Measurements from ENCODE around the gene TRPC6. TPM values are rescaled to one million over a fixed set of nuclear protein-coding genes. Genes with fewer than 3 reads are reported as not detected.

Gene TRPC6
- total RNA-seq, 2 donors from 2014 or later = 1.1 to 4.1 TPM

DNA sequence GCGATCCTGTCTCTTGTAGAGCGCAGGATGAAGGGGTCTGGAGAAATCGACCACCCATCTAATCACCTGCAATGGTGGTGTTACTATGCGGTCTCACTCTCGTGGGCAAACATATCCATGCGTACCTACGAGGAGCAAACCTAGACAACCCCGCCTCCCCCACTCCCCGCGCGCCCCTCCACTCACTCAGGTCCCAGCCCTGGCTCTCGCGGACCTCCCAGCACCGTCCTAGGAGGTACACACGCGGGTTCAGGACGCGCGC lies 887 bp downstream of the TRPC6 start:
- Histone ChIP-seq H3K9me3 (no peaks in the 10 kb centered on the region), H3K36me3 (no peaks in the 10 kb centered on the region), H3K4me3 (peak overlapping the region; percentile 40 to 51), H3K27me3 (replicated peaks; ENCODE audit: insufficient read depth) (no peaks in the 10 kb centered on the region), H3K27ac (peak overlapping the region; percentile 52 to 76), H3K4me1 (replicated peaks) (no peaks in the 10 kb centered on the region)
- WGBS = 0% methylated on average over 17 of the region's 19 CpGs
- intact Hi-C loops (cut with DNase I) = loop anchor here (5.0 kb wide), 1 partner anchor 106 kb away; no protein-coding TSS in a partner anchor
- DNase-seq (ENCODE audit: low spot score) = no peak
- TF ChIP-seq POLR2A (IDR thresholded peaks at IDR 0.05) (no peak), POLR2AphosphoS5 (IDR thresholded peaks at IDR 0.05) (no peak)
- TF ChIP-seq, protein P1, sequence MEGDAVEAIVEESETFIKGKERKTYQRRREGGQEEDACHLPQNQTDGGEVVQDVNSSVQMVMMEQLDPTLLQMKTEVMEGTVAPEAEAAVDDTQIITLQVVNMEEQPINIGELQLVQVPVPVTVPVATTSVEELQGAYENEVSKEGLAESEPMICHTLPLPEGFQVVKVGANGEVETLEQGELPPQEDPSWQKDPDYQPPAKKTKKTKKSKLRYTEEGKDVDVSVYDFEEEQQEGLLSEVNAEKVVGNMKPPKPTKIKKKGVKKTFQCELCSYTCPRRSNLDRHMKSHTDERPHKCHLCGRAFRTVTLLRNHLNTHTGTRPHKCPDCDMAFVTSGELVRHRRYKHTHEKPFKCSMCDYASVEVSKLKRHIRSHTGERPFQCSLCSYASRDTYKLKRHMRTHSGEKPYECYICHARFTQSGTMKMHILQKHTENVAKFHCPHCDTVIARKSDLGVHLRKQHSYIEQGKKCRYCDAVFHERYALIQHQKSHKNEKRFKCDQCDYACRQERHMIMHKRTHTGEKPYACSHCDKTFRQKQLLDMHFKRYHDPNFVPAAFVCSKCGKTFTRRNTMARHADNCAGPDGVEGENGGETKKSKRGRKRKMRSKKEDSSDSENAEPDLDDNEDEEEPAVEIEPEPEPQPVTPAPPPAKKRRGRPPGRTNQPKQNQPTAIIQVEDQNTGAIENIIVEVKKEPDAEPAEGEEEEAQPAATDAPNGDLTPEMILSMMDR (IDR thresholded peaks at IDR 0.05) = no peak

- Histone ChIP-seq H3K36me3 (no peaks in the 10 kb centered on the region), H3K9me3 (no peaks in the 10 kb centered on the region), H3K27me3 (replicated peaks; ENCODE audit: insufficient read depth) (no peaks in the 10 kb centered on the region), H3K4me1 (replicated peaks) (no peaks in the 10 kb centered on the region), H3K27ac (peak overlapping the region in 1 of 2 donors; percentile 76), H3K4me3 (peak overlapping the region; percentile 40 to 51)
- TF ChIP-seq, protein P1 (IDR thresholded peaks at IDR 0.05) = no peak
- TF ChIP-seq POLR2AphosphoS5 (IDR thresholded peaks at IDR 0.05) = no peak
- no peak for TF ChIP-seq POLR2A (IDR thresholded peaks at IDR 0.05)
- DNase-seq (ENCODE audit: low spot score) = no peak
- WGBS = 11% methylated on average over 34 of the region's 35 CpGs
- intact Hi-C loops (cut with DNase I) = loop anchor here (5.0 kb wide), 1 partner anchor 105 kb away; no protein-coding TSS in a partner anchor
Measured at GRCh38 chr11:101582236-101582988, 1.4 kb downstream of the TRPC6 start.

GRCh38 chr11:101577461-101577860 lies 6.3 kb downstream of the TRPC6 start:
- H3K36me3 ChIP-seq = no peaks in the 10 kb centered on the region
- no peak for TF ChIP-seq POLR2AphosphoS5 (IDR thresholded peaks at IDR 0.05)
- TF ChIP-seq, protein P1 (IDR thresholded peaks at IDR 0.05) = no peak
- no peak for TF ChIP-seq POLR2A (IDR thresholded peaks at IDR 0.05)
- WGBS = 91% methylated on average over 6 of the region's 6 CpGs
- intact Hi-C loops (cut with DNase I) = no loop called here
- no peaks in the 10 kb centered on the region for H3K27me3 ChIP-seq (replicated peaks; ENCODE audit: insufficient read depth)
- DNase-seq (ENCODE audit: low spot score) = no peak
- no peaks in the 10 kb centered on the region for H3K9me3 ChIP-seq
- H3K4me1 ChIP-seq (replicated peaks) = no peaks in the 10 kb centered on the region
- H3K4me3 ChIP-seq = no peak overlapping the region
- H3K27ac ChIP-seq = no peak overlapping the region

- no peaks in the 10 kb centered on the region for H3K4me1 ChIP-seq (replicated peaks)
- H3K4me3 ChIP-seq = no peak overlapping the region
- H3K36me3 ChIP-seq = no peaks in the 10 kb centered on the region
- no peaks in the 10 kb centered on the region for H3K9me3 ChIP-seq
- H3K27me3 ChIP-seq (replicated peaks; ENCODE audit: insufficient read depth) = no peaks in the 10 kb centered on the region
- intact Hi-C loops (cut with DNase I) = no loop called here
- no peak for DNase-seq (ENCODE audit: low spot score)
- no peak overlapping the region for H3K27ac ChIP-seq
- TF ChIP-seq, protein P1 (IDR thresholded peaks at IDR 0.05) = no peak
- TF ChIP-seq POLR2AphosphoS5 (IDR thresholded peaks at IDR 0.05) (no peak), POLR2A (IDR thresholded peaks at IDR 0.05) (no peak)
Measured at GRCh38 chr11:101576456-101576855, 7.4 kb downstream of the TRPC6 start.

- intact Hi-C loops (cut with DNase I) = no loop called here
- H3K9me3 ChIP-seq = no peaks in the 10 kb centered on the region
- TF ChIP-seq POLR2A (IDR thresholded peaks at IDR 0.05) (no peak), POLR2AphosphoS5 (IDR thresholded peaks at IDR 0.05) (no peak)
- TF ChIP-seq, protein P1 (IDR thresholded peaks at IDR 0.05) = no peak
Measured at GRCh38 chr11:101574886-101575285, 8.9 kb downstream of the TRPC6 start.

More at GRCh38 chr11:101574886-101575285, 8.9 kb downstream of the TRPC6 start:
- Histone ChIP-seq H3K4me1 (replicated peaks) (no peaks in the 10 kb centered on the region), H3K4me3 (no peak overlapping the region), H3K27me3 (replicated peaks; ENCODE audit: insufficient read depth) (no peaks in the 10 kb centered on the region), H3K36me3 (no peaks in the 10 kb centered on the region), H3K27ac (no peak overlapping the region)
- 0% methylated on average over 1 of the region's 1 CpG for WGBS
- DNase-seq (ENCODE audit: low spot score) = no peak

Measured in prostate gland (tissue), 2 donors.